H7 (cell line): ENCODE results near the gene ABCC5. TPM values are rescaled to one million over a fixed set of nuclear protein-coding genes. Genes with fewer than 3 reads are reported as not detected.

Experiments used
- total RNA-seq: library from RNA; depleted of rRNA; stranded (reverse); fragments of >200 nt; shearing (Covaris generic); gene quantifications from 2 replicates; pipeline ENCODE4 v1.2.3, GENCODE V29; 2014; rRNA removed

Gene ABCC5
- total RNA-seq, 1 experiment from 2014 or later, result 15.7 TPM

Other genes with a start within 250 kb of the ABCC5 start
- 1.7 and 4.4 TPM in 2 replicates for gene MAP6D1, start 192.3 kb downstream of the ABCC5 start, total RNA-seq
- 37.4 and 55.2 TPM in 2 replicates for gene PARL, start 133.0 kb downstream of the ABCC5 start, total RNA-seq
- not detected in 2 replicates for gene HTR3D, start 13.9 kb upstream of the ABCC5 start, total RNA-seq
- not detected in 2 replicates for gene HTR3C, start 35.2 kb upstream of the ABCC5 start, total RNA-seq
- not detected in 2 replicates for gene HTR3E, start 79.2 kb upstream of the ABCC5 start, total RNA-seq
- gene EIF2B5, start 117.5 kb upstream of the ABCC5 start, total RNA-seq, result 58.4 and 65.6 TPM in 2 replicates
- 40.6 and 44.4 TPM in 2 replicates for gene DVL3, start 137.5 kb upstream of the ABCC5 start, total RNA-seq
- gene AP2M1, start 157.0 kb upstream of the ABCC5 start, total RNA-seq, result 567 and 667 TPM in 2 replicates
- gene ABCF3, start 168.3 kb upstream of the ABCC5 start, total RNA-seq, result 31.1 and 38.8 TPM in 2 replicates
- gene VWA5B2, start 211.7 kb upstream of the ABCC5 start, total RNA-seq, result 0.41 TPM in 1 of 2 replicates, not detected in the other
- gene ALG3, start 231.1 kb upstream of the ABCC5 start, total RNA-seq, result 59.8 and 62.7 TPM in 2 replicates
- 10.1 and 15.2 TPM in 2 replicates for gene EEF1AKMT4, start 231.8 kb upstream of the ABCC5 start, total RNA-seq
- 1.5 and 1.6 TPM in 2 replicates for gene CAMK2N2, start 243.7 kb upstream of the ABCC5 start, total RNA-seq